Esophagus squamous epithelium (tissue), 5 donors: ENCODE results near the gene TUT4. TPM values are rescaled to one million over a fixed set of nuclear protein-coding genes. Genes with fewer than 3 reads are reported as not detected.

Experiments used
- DNase-seq: peaks from one replicate; lab custom pipeline; 2025; lab: John Stamatoyannopoulos, UW
- H3K27ac ChIP-seq, 4 donors: fragments of 200-600 bp; sonication (generic); one replicate each; pipeline ENCODE4 v1.5.1; 2016 to 2019; ENCODE audit warnings: mild to moderate bottlenecking in 1 of 4
- H3K27me3 ChIP-seq, 4 donors: fragments of 200-600 bp; sonication (generic); 1 replicate in 3 of 4; 2 replicates in 1 of 4; pipeline versions ENCODE4 v1.5.1 to v1.6.0; 2017 to 2021; ENCODE audit warnings: antibody characterized with exemption in 1 of 4
- H3K36me3 ChIP-seq, 3 donors: fragments of 200-600 bp; sonication (generic); one replicate each; pipeline ENCODE4 v1.5.1; 2016 to 2019
- H3K4me1 ChIP-seq, 3 donors: fragments of 200-600 bp; sonication (generic); one replicate each; pipeline ENCODE4 v1.5.1; 2017 to 2019
- H3K4me3 ChIP-seq, 4 donors: fragments of 200-600 bp; sonication (generic); 1 replicate in 3 of 4; 2 replicates in 1 of 4; pipeline ENCODE4 v1.5.1; 2016 to 2019; ENCODE audit warnings: mild to moderate bottlenecking in 2 of 4, moderate library complexity in 1 of 4
- H3K9me3 ChIP-seq, 3 donors: fragments of 200-600 bp; sonication (generic); one replicate each; pipeline ENCODE4 v1.5.1; 2016 to 2019
- CTCF ChIP-seq, 6 experiments: fragments of 450-650 bp in 4 of 6; fragments of 200-600 bp in 2 of 6; sonication (generic) in 2 of 6; IDR thresholded peaks; one replicate each; pipeline ENCODE4 v1.5.1; 2016 to 2019; ENCODE audit warnings: antibody characterized with exemption in 6 of 6, mild to moderate bottlenecking in 4 of 6, moderate library complexity in 4 of 6
- POLR2A ChIP-seq, 4 donors: fragments of 450-650 bp; IDR thresholded peaks; one replicate each; pipeline ENCODE4 v1.6.1; 2017; ENCODE audit warnings: antibody characterized with exemption in 4 of 4, mild to moderate bottlenecking in 4 of 4, moderate library complexity in 3 of 4
- WGBS, 2 donors: methylation state at CpG; one replicate each; pipeline ENCODE4 v1.1.5; 2018; 5-methylcytosine and 5-hydroxymethylcytosine counted together
- intact Hi-C: fragments of 100-400 bp; cut with DNase I; formaldehyde crosslinking; loops from one replicate; pipeline ENCODE4 v1.15.0; 2022
- total RNA-seq, 4 donors: library from RNA; depleted of rRNA; stranded (reverse); fragments of >200 nt; gene quantifications; one replicate each; pipeline ENCODE4 v1.1.0, GENCODE V29; 2016
- donor health status: DM: yes; HTN: yes; CAD: no.

The TUT4 gene
- total RNA-seq, 4 donors from 2014 or later = 18.9 to 56.1 (median 26.8) TPM

DNA sequence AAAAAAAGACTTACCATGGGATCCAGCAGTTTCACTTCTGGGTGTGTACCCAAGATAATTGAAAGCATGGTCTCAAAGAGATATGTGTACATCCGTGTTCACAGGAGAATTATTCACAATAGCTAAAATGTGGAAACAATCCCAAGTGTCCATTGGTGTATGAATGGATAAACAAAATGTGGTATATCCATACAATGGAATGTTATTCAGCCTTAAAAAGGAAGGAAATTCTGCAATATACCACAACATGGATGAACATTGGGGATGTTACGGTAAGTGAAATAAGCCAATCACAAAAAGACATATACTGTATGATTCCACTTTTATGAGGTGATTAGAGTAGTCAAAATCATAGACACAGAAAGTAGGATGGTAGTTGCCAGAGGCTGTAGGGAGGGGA lies 7.0 kb upstream of the TUT4 start:
- peaks cover 0 to 7% (median 0%) of the 10 kb centered on the region in 3 donors for H3K4me1 ChIP-seq
- H3K4me3 ChIP-seq = no peak overlapping the region
- no peaks in the 10 kb centered on the region for H3K27me3 ChIP-seq
- no peak for TF ChIP-seq CTCF (IDR thresholded peaks at IDR 0.05)
- TF ChIP-seq POLR2A (IDR thresholded peaks at IDR 0.05) = no peak
- no peaks in the 10 kb centered on the region for H3K9me3 ChIP-seq
- DNase-seq = no peak
- WGBS, 2 donors = 90 to 95% methylated on average over 2 of the region's 2 CpGs
- H3K36me3 ChIP-seq = no peaks in the 10 kb centered on the region
- intact Hi-C loops = no loop called here
- no peak overlapping the region for H3K27ac ChIP-seq

DNA sequence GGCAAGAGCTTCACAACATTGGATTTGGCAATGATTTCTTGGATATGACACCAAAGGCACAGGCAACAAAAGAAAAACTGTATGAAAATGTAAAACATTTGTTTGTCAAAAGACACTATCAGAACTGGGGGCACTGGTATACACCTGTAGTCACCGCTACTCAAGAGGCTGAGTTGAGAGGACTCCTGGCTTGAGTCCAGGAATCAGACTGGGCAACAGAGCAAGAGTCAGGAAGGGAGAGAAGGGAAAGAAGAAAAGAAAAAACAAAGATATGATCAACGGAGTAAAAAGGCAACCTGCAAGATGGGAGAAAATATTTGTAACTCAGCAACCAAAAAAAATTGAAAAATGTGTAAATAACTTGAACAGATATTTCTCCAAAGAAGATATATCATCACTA lies 6.0 kb upstream of the TUT4 start:
- TF ChIP-seq POLR2A (IDR thresholded peaks at IDR 0.05) (no peak), CTCF (IDR thresholded peaks at IDR 0.05) (no peak)
- no peaks in the 10 kb centered on the region for H3K36me3 ChIP-seq
- no peak for DNase-seq
- H3K27me3 ChIP-seq = no peaks in the 10 kb centered on the region
- H3K9me3 ChIP-seq = no peaks in the 10 kb centered on the region
- H3K27ac ChIP-seq = no peak overlapping the region
- no peak overlapping the region for H3K4me3 ChIP-seq
- intact Hi-C loops = no loop called here
- peaks cover 2 to 16% (median 5%) of the 10 kb centered on the region in 3 donors for H3K4me1 ChIP-seq
- WGBS, 2 donors = 74 to 81% methylated on average over 2 of the region's 2 CpGs

DNA sequence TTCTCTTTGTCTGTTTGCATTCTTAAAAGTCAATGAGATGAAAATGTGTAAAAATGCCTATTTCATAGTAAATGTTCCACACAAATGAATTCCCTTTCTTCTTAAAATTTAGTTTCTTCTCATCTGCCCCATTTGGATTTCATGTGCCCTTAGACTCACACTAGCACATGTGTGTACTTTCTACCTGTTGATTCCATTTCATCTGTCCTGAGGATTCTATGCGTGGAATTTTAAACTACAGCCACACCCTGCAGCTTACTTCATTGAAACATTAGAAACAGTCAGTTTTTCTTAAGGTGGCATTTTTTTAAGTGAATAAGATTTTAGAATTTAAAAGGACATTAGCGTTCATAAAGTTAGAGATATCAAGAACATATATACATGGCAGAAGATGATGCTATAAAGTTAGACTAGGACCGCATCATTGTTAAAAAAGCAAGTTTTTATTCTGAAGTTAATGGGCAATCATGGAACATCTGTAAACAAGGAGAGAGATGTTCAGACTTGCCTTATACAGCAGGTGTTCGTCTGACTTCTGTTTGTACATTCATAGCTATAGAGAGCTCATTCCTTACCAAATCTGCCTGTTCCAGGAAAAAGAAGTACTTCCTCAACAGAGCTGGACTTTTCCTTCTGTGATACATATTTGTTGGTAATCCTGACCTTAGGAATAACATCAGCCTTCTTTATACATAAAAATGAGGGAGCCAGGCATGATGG lies 3.9 kb upstream of the TUT4 start:
- H3K4me1 ChIP-seq = peaks cover 5 to 23% (median 6%) of the 10 kb centered on the region in 3 donors
- no peak overlapping the region for H3K4me3 ChIP-seq
- no peaks in the 10 kb centered on the region for H3K9me3 ChIP-seq
- 36 to 58% methylated on average over 4 of the region's 4 CpGs for WGBS, 2 donors
- no peak for DNase-seq
- no peaks in the 10 kb centered on the region for H3K27me3 ChIP-seq
- H3K27ac ChIP-seq = no peak overlapping the region
- no peak for TF ChIP-seq CTCF (IDR thresholded peaks at IDR 0.05)
- TF ChIP-seq POLR2A (IDR thresholded peaks at IDR 0.05) = no peak
- intact Hi-C loops = no loop called here
- no peaks in the 10 kb centered on the region for H3K36me3 ChIP-seq

DNA sequence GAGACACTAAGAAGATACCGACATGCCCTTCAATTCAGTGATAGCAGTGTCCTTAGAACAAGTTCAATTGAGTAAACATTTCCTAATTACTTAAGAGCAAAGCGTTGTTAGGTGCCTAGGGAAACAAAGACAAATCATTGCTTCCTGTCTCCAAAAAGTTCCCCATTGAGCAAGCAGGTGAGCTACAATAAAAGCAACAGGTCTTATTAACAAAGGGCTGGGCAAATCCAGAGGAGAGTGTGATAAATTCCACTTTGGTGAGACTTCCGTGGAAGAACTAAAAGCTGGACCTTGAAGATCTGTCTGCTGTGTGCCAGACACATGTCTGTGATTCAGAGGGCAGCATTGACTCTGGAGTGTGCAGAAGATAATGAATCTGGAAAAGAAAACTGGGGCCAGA lies 1.9 kb upstream of the TUT4 start:
- H3K27me3 ChIP-seq = no peaks in the 10 kb centered on the region
- 35 to 36% methylated on average over 3 of the region's 3 CpGs for WGBS, 2 donors
- no peaks in the 10 kb centered on the region for H3K9me3 ChIP-seq
- DNase-seq = no peak
- H3K36me3 ChIP-seq = no peaks in the 10 kb centered on the region
- no peak overlapping the region for H3K4me3 ChIP-seq
- no peak for TF ChIP-seq POLR2A (IDR thresholded peaks at IDR 0.05)
- TF ChIP-seq CTCF (IDR thresholded peaks at IDR 0.05) = no peak
- H3K27ac ChIP-seq = peak overlapping the region in 2 of 4 donors; percentile 21 to 93
- H3K4me1 ChIP-seq = peaks cover 10 to 40% (median 18%) of the 10 kb centered on the region in 3 donors
- intact Hi-C loops = no loop called here

- H3K4me3 ChIP-seq = peak overlapping the region in 2 of 4 donors; percentile 85 to 99
- 77 to 80% methylated on average over 6 of the region's 6 CpGs for WGBS, 2 donors
Observed at GRCh38 chr1:52554267-52554640, 1.4 kb upstream of the TUT4 start.

More at GRCh38 chr1:52554267-52554640, 1.4 kb upstream of the TUT4 start:
- Histone ChIP-seq H3K36me3 (no peaks in the 10 kb centered on the region), H3K27ac (peak overlapping the region in 3 of 4 donors; percentile 92 to 94 (median 93)), H3K4me1 (peaks cover 10 to 40% (median 18%) of the 10 kb centered on the region in 3 donors), H3K27me3 (no peaks in the 10 kb centered on the region), H3K9me3 (no peaks in the 10 kb centered on the region)
- no peak for DNase-seq
- no peak for TF ChIP-seq CTCF (IDR thresholded peaks at IDR 0.05)
- TF ChIP-seq POLR2A (IDR thresholded peaks at IDR 0.05) = no peak
- intact Hi-C loops = no loop called here
